ENCODE results near the gene ZNF236.

- TF ChIP-seq YY1 (IDR thresholded peaks at IDR 0.05; ENCODE audit: insufficient read depth, insufficient read length) = no peak
- no peak for TF ChIP-seq ZNF274 (IDR thresholded peaks at IDR 0.05; ENCODE audit: low read depth, low read length)
- TF ChIP-seq SUZ12 (IDR thresholded peaks at IDR 0.05; ENCODE audit: extremely low read depth, insufficient read depth, insufficient read length) = no peak
Measured at GRCh38 chr18:76915456-76915855, 93.1 kb downstream of the ZNF236 start.

Measured in NT2/D1 (cell line).